Neural cell (in vitro differentiated cells): Measurements from ENCODE around the gene PC. TPM values are rescaled to one million over a fixed set of nuclear protein-coding genes. Genes with fewer than 3 reads are reported as not detected.

Experiments used
- H2AFZ ChIP-seq: fragments of 200-600, 300-800 bp; sonication (generic), shearing (Covaris generic); 2 replicates; pipeline ENCODE4 v1.6.0; 2014; ENCODE audit warnings: low read depth, mild to moderate bottlenecking, antibody characterized with exemption, low read length, moderate library complexity
- H3F3A ChIP-seq: fragments of 200-600 bp; shearing (Covaris generic); 2 replicates; pipeline ENCODE4 v1.6.1; 2016; ENCODE audit warnings: mild to moderate bottlenecking, moderate library complexity, mixed read lengths, antibody characterized with exemption, low read length; ENCODE audit not compliant: insufficient read depth, poor library complexity, severe bottlenecking
- H3K27ac ChIP-seq: fragments of 200-600, 300-800 bp; sonication (generic), shearing (Covaris generic); 2 replicates; pipeline ENCODE4 v1.5.1; 2014; ENCODE audit warnings: mild to moderate bottlenecking, low read length, moderate library complexity
- H3K27me3 ChIP-seq: fragments of 300-800, 200-600 bp; sonication (generic), shearing (Covaris generic); 2 replicates; pipeline ENCODE4 v1.6.0; 2014; ENCODE audit warnings: mild to moderate bottlenecking, low read depth, low read length, moderate library complexity; ENCODE audit not compliant: insufficient read depth
- H3K36me3 ChIP-seq: fragments of 300-800, 200-600 bp; sonication (generic), shearing (Covaris generic); 2 replicates; pipeline ENCODE4 v1.5.1; 2014; ENCODE audit warnings: mild to moderate bottlenecking, antibody characterized with exemption, low read length, moderate library complexity; ENCODE audit not compliant: insufficient read depth
- H3K4me2 ChIP-seq: fragments of 300-800, 200-600 bp; sonication (generic), shearing (Covaris generic); 2 replicates; pipeline ENCODE4 v1.6.0; 2014; ENCODE audit warnings: mild to moderate bottlenecking, low read length
- H3K4me3 ChIP-seq: fragments of 300-800, 200-600 bp; sonication (generic), shearing (Covaris generic); 2 replicates; pipeline ENCODE4 v1.5.1; 2014; ENCODE audit warnings: mild to moderate bottlenecking, low read length, moderate library complexity
- H3K79me2 ChIP-seq: fragments of 200-600 bp; shearing (Covaris generic); replicated peaks from 2 replicates; pipeline ENCODE4 v1.6.0; 2014; ENCODE audit warnings: mild to moderate bottlenecking, low read length, moderate library complexity; ENCODE audit not compliant: insufficient read depth
- H3K9ac ChIP-seq: fragments of 300-800, 200-600 bp; sonication (generic), shearing (Covaris generic); 2 replicates; pipeline ENCODE4 v1.6.1; 2016; ENCODE audit warnings: mild to moderate bottlenecking, low read length, mixed read lengths
- H3K9me2 ChIP-seq: fragments of 200-600 bp; shearing (Covaris generic); 2 replicates; pipeline ENCODE4 v1.6.1; 2016; ENCODE audit warnings: mild to moderate bottlenecking, low read length, mixed read lengths; ENCODE audit not compliant: insufficient read depth
- H3K9me3 ChIP-seq: fragments of 200-600, 300-800 bp; sonication (generic), shearing (Covaris generic); 2 replicates; pipeline ENCODE4 v1.6.1; 2016; ENCODE audit warnings: mild to moderate bottlenecking, mixed run types, low read length, moderate library complexity, mixed read lengths
- H4K20me1 ChIP-seq: fragments of 200-600 bp; shearing (Covaris generic); 2 replicates; pipeline ENCODE4 v1.6.1; 2016; ENCODE audit warnings: mild to moderate bottlenecking, mixed run types; ENCODE audit not compliant: insufficient read depth
- EP300 ChIP-seq: fragments of 450-650 bp; conservative IDR thresholded peaks from 2 replicates; pipeline ENCODE4 v1.6.1; 2014; ENCODE audit warnings: antibody characterized with exemption, mild to moderate bottlenecking, moderate library complexity; ENCODE audit not compliant: poor library complexity, severe bottlenecking
- EZH2 ChIP-seq: fragments of 200-600, 300-800 bp; shearing (Covaris generic), sonication (generic); IDR thresholded peaks from 2 replicates; pipeline ENCODE4 v1.6.1; 2014; ENCODE audit warnings: antibody characterized with exemption, low read length, borderline replicate concordance, mild to moderate bottlenecking; ENCODE audit not compliant: insufficient read depth, poor library complexity, severe bottlenecking
- MXI1 ChIP-seq: fragments of 450-650 bp; conservative IDR thresholded peaks from 2 replicates; pipeline ENCODE4 v1.6.1; 2014; ENCODE audit warnings: antibody characterized with exemption, mild to moderate bottlenecking; ENCODE audit not compliant: poor library complexity, severe bottlenecking
- POLR2AphosphoS5 ChIP-seq: IDR thresholded peaks from 2 replicates; pipeline ENCODE4 v1.6.1; 2012
- RAD21 ChIP-seq: fragments of 450-650 bp; conservative IDR thresholded peaks from 2 replicates; pipeline ENCODE4 v1.6.1; 2014; ENCODE audit warnings: antibody characterized with exemption, mild to moderate bottlenecking, moderate library complexity
- REST ChIP-seq: IDR thresholded peaks from 2 replicates; pipeline ENCODE4 v1.6.1; 2012; ENCODE audit warnings: borderline replicate concordance
- SMC3 ChIP-seq: fragments of 450-650 bp; conservative IDR thresholded peaks from 2 replicates; pipeline ENCODE4 v1.6.1; 2014; ENCODE audit warnings: antibody characterized with exemption, mild to moderate bottlenecking, moderate library complexity; ENCODE audit not compliant: poor library complexity
- TAF1 ChIP-seq: IDR thresholded peaks from 2 replicates; pipeline ENCODE4 v1.6.1; 2012; ENCODE audit warnings: low read depth
- polyA plus RNA-seq: library from polyadenylated mRNA; depleted of rRNA; stranded (reverse); fragments of >200 nt; gene quantifications from 2 replicates; pipeline ENCODE4 v1.2.3, GENCODE V29; 2014
- TF ChIP-seq, protein P1 (sequence below): fragments of 450-650 bp; IDR thresholded peaks from 2 replicates; pipeline ENCODE4 v1.5.1; 2014; ENCODE audit warnings: antibody characterized with exemption, mild to moderate bottlenecking, moderate library complexity; ENCODE audit not compliant: poor library complexity, severe bottlenecking

PC gene
- polyA plus RNA-seq, 1 donor from 2014 or later: 8.9 TPM

DNA sequence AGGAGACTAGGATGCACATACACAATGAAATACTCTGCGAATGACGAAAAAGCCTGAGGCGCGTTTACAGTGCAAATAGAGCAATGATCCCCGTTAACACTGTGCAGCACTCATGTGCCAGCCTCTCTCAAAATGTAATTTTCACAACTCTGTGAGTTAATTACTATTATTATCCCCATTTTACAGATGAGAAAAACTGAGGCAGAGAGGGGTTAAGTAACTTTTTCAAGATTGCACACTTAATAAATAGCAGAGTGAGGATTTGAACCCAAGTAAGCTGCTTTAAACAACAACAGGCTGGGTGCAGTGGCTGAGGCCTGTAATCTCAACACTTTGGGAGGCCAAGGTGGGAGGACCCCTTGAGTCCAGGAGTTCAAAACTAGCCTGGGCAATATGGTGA lies 43.1 kb upstream of the PC start:
- Histone ChIP-seq H3K9me2 (no peaks in the 10 kb centered on the region), H3K4me2 (no peak overlapping the region), H3K36me3 (no peaks in the 10 kb centered on the region), H3K9me3 (no peaks in the 10 kb centered on the region), H2AFZ (no peak overlapping the region), H3K4me3 (no peak overlapping the region), H3K9ac (no peak overlapping the region), H3K79me2 (no peaks in the 10 kb centered on the region), H3F3A (no peaks in the 10 kb centered on the region), H3K27me3 (no peaks in the 10 kb centered on the region), H3K27ac (no peak overlapping the region), H4K20me1 (no peaks in the 10 kb centered on the region)
- TF ChIP-seq EP300 (no peak), EZH2 (no peak), SMC3 (no peak), MXI1 (no peak), POLR2AphosphoS5 (no peak)

DNA sequence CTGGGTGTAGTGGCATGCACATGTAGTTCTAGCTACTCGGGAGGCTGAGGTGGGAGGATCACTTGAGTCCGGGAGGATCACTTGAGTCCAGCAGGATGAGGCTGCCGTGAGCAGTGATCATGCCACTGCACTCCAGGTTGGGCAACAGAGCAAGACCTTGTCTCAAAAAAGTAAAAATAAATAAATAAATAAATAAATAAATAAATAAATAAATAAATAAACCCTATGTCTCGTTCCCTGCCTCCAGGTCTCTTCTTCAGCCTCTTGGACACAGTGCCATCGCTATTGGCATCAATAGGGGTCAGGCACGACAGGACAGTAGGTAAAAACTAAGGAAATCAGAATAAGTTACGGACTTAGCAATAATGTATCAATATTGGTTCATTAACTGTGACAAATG lies 41.4 kb upstream of the PC start:
- Histone ChIP-seq H3K79me2 (no peaks in the 10 kb centered on the region), H4K20me1 (no peaks in the 10 kb centered on the region), H3K4me2 (no peak overlapping the region), H3K27ac (no peak overlapping the region), H3K27me3 (no peaks in the 10 kb centered on the region), H3K9me2 (no peaks in the 10 kb centered on the region), H3K9ac (no peak overlapping the region), H2AFZ (no peak overlapping the region), H3K9me3 (no peaks in the 10 kb centered on the region), H3F3A (no peaks in the 10 kb centered on the region), H3K36me3 (no peaks in the 10 kb centered on the region), H3K4me3 (no peak overlapping the region)
- no peak for TF ChIP-seq MXI1
- TF ChIP-seq POLR2AphosphoS5: no peak
- no peak for TF ChIP-seq REST
- no peak for TF ChIP-seq RAD21
- TF ChIP-seq, protein P1, sequence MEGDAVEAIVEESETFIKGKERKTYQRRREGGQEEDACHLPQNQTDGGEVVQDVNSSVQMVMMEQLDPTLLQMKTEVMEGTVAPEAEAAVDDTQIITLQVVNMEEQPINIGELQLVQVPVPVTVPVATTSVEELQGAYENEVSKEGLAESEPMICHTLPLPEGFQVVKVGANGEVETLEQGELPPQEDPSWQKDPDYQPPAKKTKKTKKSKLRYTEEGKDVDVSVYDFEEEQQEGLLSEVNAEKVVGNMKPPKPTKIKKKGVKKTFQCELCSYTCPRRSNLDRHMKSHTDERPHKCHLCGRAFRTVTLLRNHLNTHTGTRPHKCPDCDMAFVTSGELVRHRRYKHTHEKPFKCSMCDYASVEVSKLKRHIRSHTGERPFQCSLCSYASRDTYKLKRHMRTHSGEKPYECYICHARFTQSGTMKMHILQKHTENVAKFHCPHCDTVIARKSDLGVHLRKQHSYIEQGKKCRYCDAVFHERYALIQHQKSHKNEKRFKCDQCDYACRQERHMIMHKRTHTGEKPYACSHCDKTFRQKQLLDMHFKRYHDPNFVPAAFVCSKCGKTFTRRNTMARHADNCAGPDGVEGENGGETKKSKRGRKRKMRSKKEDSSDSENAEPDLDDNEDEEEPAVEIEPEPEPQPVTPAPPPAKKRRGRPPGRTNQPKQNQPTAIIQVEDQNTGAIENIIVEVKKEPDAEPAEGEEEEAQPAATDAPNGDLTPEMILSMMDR: no peak
- TF ChIP-seq TAF1: no peak
- TF ChIP-seq EZH2: no peak
- TF ChIP-seq EP300: no peak
- TF ChIP-seq SMC3: no peak
